ENCODE results near the gene SHKBP1.

GRCh38 chr19:40585982-40586422 is 9.3 kb downstream of the SHKBP1 start:
- TF ChIP-seq CTCF (IDR thresholded peaks at IDR 0.05; ENCODE audit: borderline replicate concordance, extremely low read depth, low read length, poor library complexity, severe bottlenecking) (no peak), EZH2 (IDR thresholded peaks at IDR 0.05; ENCODE audit: borderline replicate concordance, low read depth, low read length, severe bottlenecking) (no peak)

Measured in DND-41 (cell line).